ENCODE results near the gene PRSS53. TPM values are rescaled to one million over a fixed set of nuclear protein-coding genes. Genes with fewer than 3 reads are reported as not detected.

The PRSS53 gene
- total RNA-seq, 1 donor from 2014 or later, result 4.9 TPM

GRCh38 chr16:31079342-31079944 lies 9.3 kb downstream of the PRSS53 start:
- TF ChIP-seq CTCF (IDR thresholded peaks at IDR 0.05; ENCODE audit: unreplicated experiment), result no peak
- DNase-seq (ENCODE audit: low spot score in 2 of 2, unreplicated experiment in 2 of 2), result no peak
- no peaks in the 10 kb centered on the region for H3K9me3 Mint-ChIP-seq
- no peaks in the 10 kb centered on the region for H3K27me3 Mint-ChIP-seq (ENCODE audit: low read depth)
- H3K4me3 Mint-ChIP-seq, result no peak overlapping the region
- H3K4me1 Mint-ChIP-seq, result peaks cover 9% of the 10 kb centered on the region
- H3K27ac Mint-ChIP-seq, result no peak overlapping the region
- H3K36me3 Mint-ChIP-seq, result peaks cover 22% of the 10 kb centered on the region

GRCh38 chr16:31078597-31079341 lies 10.0 kb downstream of the PRSS53 start:
- no peak overlapping the region for H3K27ac Mint-ChIP-seq
- no peaks in the 10 kb centered on the region for H3K27me3 Mint-ChIP-seq (ENCODE audit: low read depth)
- no peak for DNase-seq (ENCODE audit: low spot score in 2 of 2, unreplicated experiment in 2 of 2)
- H3K4me1 Mint-ChIP-seq, result peaks cover 9% of the 10 kb centered on the region
- H3K36me3 Mint-ChIP-seq, result peaks cover 22% of the 10 kb centered on the region
- no peak overlapping the region for H3K4me3 Mint-ChIP-seq
- no peaks in the 10 kb centered on the region for H3K9me3 Mint-ChIP-seq
- no peak for TF ChIP-seq CTCF (IDR thresholded peaks at IDR 0.05; ENCODE audit: unreplicated experiment)

- Mint-ChIP-seq H3K36me3 (peaks cover 22% of the 10 kb centered on the region), H3K4me1 (peaks cover 9% of the 10 kb centered on the region), H3K27me3 (ENCODE audit: low read depth) (no peaks in the 10 kb centered on the region), H3K9me3 (no peaks in the 10 kb centered on the region), H3K4me3 (no peak overlapping the region), H3K27ac (no peak overlapping the region)
- no peak for TF ChIP-seq CTCF (IDR thresholded peaks at IDR 0.05; ENCODE audit: unreplicated experiment)
- no peak for DNase-seq (ENCODE audit: low spot score in 2 of 2, unreplicated experiment in 2 of 2)
Observed at GRCh38 chr16:31077592-31078396, 10.9 kb downstream of the PRSS53 start.

- Mint-ChIP-seq H3K4me1 (peaks cover 16% of the 10 kb centered on the region), H3K9me3 (no peaks in the 10 kb centered on the region), H3K27ac (no peak overlapping the region), H3K27me3 (ENCODE audit: low read depth) (no peaks in the 10 kb centered on the region), H3K4me3 (no peak overlapping the region), H3K36me3 (peaks cover 20% of the 10 kb centered on the region)
- no peak for TF ChIP-seq CTCF (IDR thresholded peaks at IDR 0.05; ENCODE audit: unreplicated experiment)
- no peak for DNase-seq (ENCODE audit: low spot score in 2 of 2, unreplicated experiment in 2 of 2)
Observed at GRCh38 chr16:31077024-31077423, 11.7 kb downstream of the PRSS53 start.

- Mint-ChIP-seq H3K9me3 (no peaks in the 10 kb centered on the region), H3K27me3 (ENCODE audit: low read depth) (no peaks in the 10 kb centered on the region), H3K4me3 (peak overlapping the region; percentile 26), H3K4me1 (peaks cover 21% of the 10 kb centered on the region), H3K27ac (peak overlapping the region; percentile 39), H3K36me3 (peaks cover 20% of the 10 kb centered on the region)
- TF ChIP-seq CTCF (IDR thresholded peaks at IDR 0.05; ENCODE audit: unreplicated experiment), result no peak
- DNase-seq (ENCODE audit: low spot score in 2 of 2, unreplicated experiment in 2 of 2), result no peak
Observed at GRCh38 chr16:31076319-31076718, 12.4 kb downstream of the PRSS53 start.
